Measurements from ENCODE around the gene TFPT. TPM values are rescaled to one million over a fixed set of nuclear protein-coding genes. Genes with fewer than 3 reads are reported as not detected.

TFPT gene
- total RNA-seq, 4 donors from 2014 or later, result 7.7 to 17.9 (median 13.5) TPM

DNA sequence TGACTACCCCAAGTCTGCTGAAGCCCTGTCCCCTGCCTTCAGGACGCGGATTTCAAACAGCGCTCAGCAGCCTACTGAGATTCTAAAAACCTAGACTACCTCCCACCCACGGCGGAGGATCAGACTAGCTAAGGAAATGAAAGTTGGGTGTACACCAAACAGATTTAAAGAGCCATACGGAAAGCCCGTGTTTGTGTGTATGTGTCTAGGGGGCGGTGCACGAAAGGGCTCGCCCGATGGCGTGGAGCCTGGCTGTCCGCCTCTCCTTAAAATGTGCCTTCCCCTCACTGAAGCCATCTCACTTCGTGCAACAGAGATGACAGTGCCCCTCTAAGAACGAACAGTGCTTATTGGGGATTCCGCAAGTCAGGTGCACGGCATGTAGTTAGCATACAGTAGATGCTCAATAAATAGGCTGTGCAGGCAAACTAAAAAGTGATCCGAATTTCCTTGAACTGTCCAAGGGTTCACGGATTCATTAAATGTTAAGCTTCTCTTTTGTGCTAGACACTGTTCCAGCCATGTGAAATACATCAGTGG is 43.4 kb upstream of the TFPT start:
- intact Hi-C loops (cut with DNase I), result no loop called here
- TF ChIP-seq POLR2A (IDR thresholded peaks at IDR 0.05), result no peak
- TF ChIP-seq, protein P1, sequence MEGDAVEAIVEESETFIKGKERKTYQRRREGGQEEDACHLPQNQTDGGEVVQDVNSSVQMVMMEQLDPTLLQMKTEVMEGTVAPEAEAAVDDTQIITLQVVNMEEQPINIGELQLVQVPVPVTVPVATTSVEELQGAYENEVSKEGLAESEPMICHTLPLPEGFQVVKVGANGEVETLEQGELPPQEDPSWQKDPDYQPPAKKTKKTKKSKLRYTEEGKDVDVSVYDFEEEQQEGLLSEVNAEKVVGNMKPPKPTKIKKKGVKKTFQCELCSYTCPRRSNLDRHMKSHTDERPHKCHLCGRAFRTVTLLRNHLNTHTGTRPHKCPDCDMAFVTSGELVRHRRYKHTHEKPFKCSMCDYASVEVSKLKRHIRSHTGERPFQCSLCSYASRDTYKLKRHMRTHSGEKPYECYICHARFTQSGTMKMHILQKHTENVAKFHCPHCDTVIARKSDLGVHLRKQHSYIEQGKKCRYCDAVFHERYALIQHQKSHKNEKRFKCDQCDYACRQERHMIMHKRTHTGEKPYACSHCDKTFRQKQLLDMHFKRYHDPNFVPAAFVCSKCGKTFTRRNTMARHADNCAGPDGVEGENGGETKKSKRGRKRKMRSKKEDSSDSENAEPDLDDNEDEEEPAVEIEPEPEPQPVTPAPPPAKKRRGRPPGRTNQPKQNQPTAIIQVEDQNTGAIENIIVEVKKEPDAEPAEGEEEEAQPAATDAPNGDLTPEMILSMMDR (IDR thresholded peaks at IDR 0.05), result no peak
- no peaks in the 10 kb centered on the region for H3K27me3 ChIP-seq
- peaks cover 26 to 39% of the 10 kb centered on the region in 2 donors for H3K4me1 ChIP-seq
- no peaks in the 10 kb centered on the region for H3K9me3 ChIP-seq
- 13 to 14% methylated on average over 14 to 19 of the region's 19 CpGs for WGBS, 2 donors
- H3K36me3 ChIP-seq, result peaks cover 38 to 40% of the 10 kb centered on the region in 2 donors
- H3K27ac ChIP-seq, result peak overlapping the region; percentile 93 to 99 (median 97)
- no peak for DNase-seq
- peak overlapping the region; percentile 43 to 78 (median 47) for H3K4me3 ChIP-seq (replicated peaks in 1 of 3)

DNA sequence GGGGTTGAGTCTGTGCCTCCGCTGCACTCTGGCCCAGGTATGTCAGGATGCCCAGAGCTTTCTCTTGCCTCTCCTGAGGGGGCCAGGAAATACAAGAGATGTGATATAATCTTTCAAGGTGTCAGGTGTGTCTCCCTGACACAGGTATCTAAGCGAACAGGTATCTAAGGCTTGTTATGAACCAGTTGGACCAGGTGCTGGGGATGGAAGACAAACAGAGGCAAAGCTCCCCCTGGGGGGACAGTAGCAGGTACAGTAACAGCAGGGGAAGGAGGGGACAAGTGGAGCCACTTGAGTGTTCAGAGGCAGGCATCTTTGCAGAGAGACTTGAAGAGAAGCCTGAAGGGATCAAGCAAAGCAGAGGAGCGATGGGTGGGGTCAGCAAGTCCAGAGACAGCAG is 41.5 kb upstream of the TFPT start:
- Histone ChIP-seq H3K4me1 (peaks cover 26 to 29% of the 10 kb centered on the region in 2 donors), H3K4me3 (replicated peaks in 1 of 3) (no peak overlapping the region), H3K27ac (no peak overlapping the region), H3K27me3 (no peaks in the 10 kb centered on the region), H3K36me3 (peaks cover 58 to 60% of the 10 kb centered on the region in 2 donors), H3K9me3 (no peaks in the 10 kb centered on the region)
- intact Hi-C loops (cut with DNase I), result no loop called here
- WGBS, 2 donors, result 86 to 90% methylated on average over 3 of the region's 3 CpGs
- TF ChIP-seq POLR2A (IDR thresholded peaks at IDR 0.05), result no peak
- TF ChIP-seq, protein P1 (IDR thresholded peaks at IDR 0.05), result no peak
- DNase-seq, result no peak

DNA sequence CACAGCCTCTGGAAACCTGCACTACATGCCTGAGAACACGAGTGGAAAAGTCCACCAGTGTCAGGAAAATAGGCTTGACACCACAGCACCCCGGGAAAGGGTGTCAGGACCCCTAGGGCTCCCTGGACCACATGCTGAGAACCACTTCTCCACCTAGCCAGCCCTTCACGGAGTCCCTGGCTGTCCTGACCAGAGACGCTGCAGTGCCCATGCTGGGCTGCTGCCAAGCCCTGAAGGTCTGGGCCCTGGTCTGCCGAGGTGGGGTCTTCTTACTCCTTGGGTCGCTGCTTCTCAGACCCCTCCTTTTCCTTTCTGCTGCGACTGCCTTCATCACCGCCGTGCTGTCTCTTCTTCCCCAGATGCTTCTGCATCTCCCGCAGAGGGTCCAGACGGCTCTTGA is 41.0 kb upstream of the TFPT start:
- no peak for DNase-seq
- no peak overlapping the region for H3K27ac ChIP-seq
- H3K27me3 ChIP-seq, result no peaks in the 10 kb centered on the region
- intact Hi-C loops (cut with DNase I), result no loop called here
- no peak overlapping the region for H3K4me3 ChIP-seq (replicated peaks in 1 of 3)
- H3K36me3 ChIP-seq, result peaks cover 61 to 62% of the 10 kb centered on the region in 2 donors
- H3K9me3 ChIP-seq, result no peaks in the 10 kb centered on the region
- WGBS, 2 donors, result 77 to 82% methylated on average over 10 to 11 of the region's 11 CpGs
- H3K4me1 ChIP-seq, result peaks cover 24% of the 10 kb centered on the region in 2 donors
- TF ChIP-seq POLR2A (IDR thresholded peaks at IDR 0.05), result no peak
- TF ChIP-seq, protein P1 (IDR thresholded peaks at IDR 0.05), result no peak

DNA sequence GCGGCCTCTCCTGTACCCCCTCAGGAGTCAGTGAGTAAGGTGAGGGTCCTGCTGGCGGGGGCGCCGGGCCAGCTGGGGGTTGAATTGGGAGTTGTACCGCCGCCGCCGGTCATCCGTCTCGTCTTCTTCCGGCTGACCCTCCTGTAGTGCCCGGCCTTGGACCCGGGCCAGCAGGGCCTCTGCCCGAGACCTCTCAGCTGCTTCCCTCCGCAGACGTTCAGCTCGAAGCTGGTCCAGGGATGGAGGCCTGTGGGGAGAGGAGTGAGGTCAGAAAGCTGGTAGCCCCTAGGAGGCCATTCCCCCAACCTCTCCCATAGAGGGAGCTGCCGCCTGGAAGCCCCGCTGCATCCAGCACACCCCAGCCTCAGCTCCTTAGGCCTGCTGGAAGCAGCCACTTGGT is 40.2 kb upstream of the TFPT start:
- Histone ChIP-seq H3K27ac (no peak overlapping the region), H3K4me1 (peaks cover 16% of the 10 kb centered on the region in 2 donors), H3K4me3 (replicated peaks in 1 of 3) (no peak overlapping the region), H3K27me3 (no peaks in the 10 kb centered on the region), H3K9me3 (no peaks in the 10 kb centered on the region), H3K36me3 (peaks cover 62 to 64% of the 10 kb centered on the region in 2 donors)
- intact Hi-C loops (cut with DNase I), result no loop called here
- TF ChIP-seq, protein P1 (IDR thresholded peaks at IDR 0.05), result no peak
- TF ChIP-seq POLR2A (IDR thresholded peaks at IDR 0.05), result peak in 1 of 2 donors; percentile 14
- DNase-seq, result no peak
- 62 to 76% methylated on average over 8 to 18 of the region's 19 CpGs for WGBS, 2 donors

DNA sequence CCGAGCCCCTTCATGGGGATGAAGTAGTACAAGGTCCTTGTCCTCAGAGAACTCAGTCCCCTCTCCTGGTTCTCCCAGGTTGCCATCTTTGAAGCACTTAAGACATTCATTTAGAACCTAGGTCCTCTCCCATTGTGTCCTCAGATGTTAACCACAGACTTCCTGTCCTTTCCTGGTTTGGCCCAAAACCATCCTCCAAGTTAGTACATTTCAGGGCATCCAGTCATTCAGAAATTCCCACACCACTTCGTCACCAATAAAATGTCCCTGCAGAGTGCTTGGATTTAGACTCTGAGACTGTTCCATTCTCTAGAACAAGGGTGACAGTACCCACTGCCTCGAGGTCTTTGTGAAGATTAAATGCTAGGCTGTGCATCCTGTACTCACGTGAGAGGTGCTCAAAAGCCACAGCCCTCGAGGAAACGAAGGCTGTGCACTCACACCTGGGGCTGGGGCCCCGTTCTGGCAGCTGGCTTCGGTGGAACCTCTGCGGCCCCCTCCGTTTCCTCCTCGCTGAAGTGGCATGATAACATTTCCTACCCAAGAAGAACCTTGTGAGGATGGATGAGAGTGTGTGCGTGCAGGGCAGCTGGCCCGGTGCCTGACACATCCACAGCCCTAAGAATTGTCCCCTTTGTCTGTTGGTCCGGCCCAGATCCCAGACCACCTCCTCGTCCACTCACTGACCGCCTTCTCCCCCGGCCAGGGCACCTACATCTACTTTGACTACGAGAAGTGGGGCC is 39.3 kb upstream of the TFPT start:
- H3K4me3 ChIP-seq (replicated peaks in 1 of 3), result no peak overlapping the region
- no peaks in the 10 kb centered on the region for H3K27me3 ChIP-seq
- H3K9me3 ChIP-seq, result no peaks in the 10 kb centered on the region
- 74 to 78% methylated on average over 18 of the region's 18 CpGs for WGBS, 2 donors
- no peak for DNase-seq
- H3K4me1 ChIP-seq, result peaks cover 10% of the 10 kb centered on the region in 2 donors
- peaks cover 69 to 74% of the 10 kb centered on the region in 2 donors for H3K36me3 ChIP-seq
- H3K27ac ChIP-seq, result no peak overlapping the region
- TF ChIP-seq, protein P1 (IDR thresholded peaks at IDR 0.05), result no peak
- no peak for TF ChIP-seq POLR2A (IDR thresholded peaks at IDR 0.05)
- intact Hi-C loops (cut with DNase I), result no loop called here
